ENCODE data around the gene UBAP1L. TPM values are rescaled to one million over a fixed set of nuclear protein-coding genes. Genes with fewer than 3 reads are reported as not detected.

UBAP1L gene
- total RNA-seq, 1 donor from 2014 or later = 9.6 TPM

DNA sequence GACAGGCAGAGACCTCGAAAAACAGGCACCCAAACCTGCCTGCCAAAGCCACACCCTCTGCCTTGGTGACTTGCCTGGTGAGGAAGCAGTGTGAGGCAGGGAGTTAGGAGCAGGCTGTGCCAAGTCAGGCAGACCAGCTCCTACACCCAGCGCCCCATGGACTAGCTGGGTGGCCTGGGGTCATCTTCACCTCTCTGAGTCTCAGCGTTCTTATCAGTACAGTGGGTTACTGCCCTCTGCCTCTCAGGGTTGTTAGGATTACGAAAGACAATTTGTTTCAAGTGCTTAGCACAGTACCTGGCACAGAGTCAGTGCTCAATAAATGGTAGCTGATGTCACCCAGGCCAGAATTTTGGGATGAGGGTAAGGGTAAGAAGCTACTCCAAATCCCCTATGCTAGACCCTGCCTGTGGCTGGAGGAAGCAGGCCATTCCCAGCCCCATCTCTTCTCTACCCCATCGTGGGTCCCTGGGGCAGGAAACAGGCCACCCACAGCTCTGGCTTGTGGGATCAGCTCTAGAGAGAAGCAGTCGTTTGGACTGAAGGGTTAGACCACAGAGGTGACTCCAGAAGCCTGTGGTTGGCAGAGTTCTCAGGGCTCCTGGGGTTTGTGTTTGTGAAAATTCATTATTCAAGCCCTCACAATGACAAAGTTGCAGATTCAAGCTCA is 59.7 kb downstream of the UBAP1L start:
- DNase-seq = no peak
- Mint-ChIP-seq H3K4me1 (peaks cover 5% of the 10 kb centered on the region), H3K9me3 (no peaks in the 10 kb centered on the region), H3K36me3 (ENCODE audit: low read depth) (no peaks in the 10 kb centered on the region), H3K27ac (no peak overlapping the region), H3K27me3 (peaks cover 3% of the 10 kb centered on the region), H3K4me3 (no peak overlapping the region)
- TF ChIP-seq CTCF (IDR thresholded peaks at IDR 0.05) = no peak
- ATAC-seq (ENCODE audit: low read depth) = no peak
- ChIA-PET CTCF (interaction anchor here (1.3 to 2.4 kb wide), 4 partner anchors 12 to 330 kb away, joined by 3 to 8 read pairs (median 5); no protein-coding TSS in a partner anchor), POLR2A (interaction anchor here (1.2 kb wide), 1 partner anchor 249 kb away, joined by 4 read pairs; the partner anchor contains the start of gene RNU5B-1)
- intact Hi-C loops (cut with micrococcal nuclease) = loop anchor here (10.0 kb wide), 1 partner anchor 129 kb away; the partner anchor contains the start of gene CLPX

GRCh38 chr15:65054333-65055200 is 60.4 kb downstream of the UBAP1L start:
- H3K36me3 Mint-ChIP-seq (ENCODE audit: low read depth) = no peaks in the 10 kb centered on the region
- TF ChIP-seq CTCF (IDR thresholded peaks at IDR 0.05) = no peak
- H3K4me3 Mint-ChIP-seq = no peak overlapping the region
- CTCF ChIA-PET = interaction anchor here (1.3 to 2.4 kb wide), 4 partner anchors 12 to 331 kb away, joined by 3 to 8 read pairs (median 5); no protein-coding TSS in a partner anchor
- POLR2A ChIA-PET = interaction anchor here (1.3 kb wide), 1 partner anchor 244 kb away, joined by 3 read pairs; no protein-coding TSS in a partner anchor
- no peak overlapping the region for H3K27ac Mint-ChIP-seq
- H3K9me3 Mint-ChIP-seq = no peaks in the 10 kb centered on the region
- peak; percentile 61 for ATAC-seq (ENCODE audit: low read depth)
- peaks cover 12% of the 10 kb centered on the region for H3K4me1 Mint-ChIP-seq
- no peaks in the 10 kb centered on the region for H3K27me3 Mint-ChIP-seq
- intact Hi-C loops (cut with micrococcal nuclease) = loop anchor here (1.0 to 10.0 kb wide), 6 partner anchors 21 to 331 kb away; partner anchors contain the start of gene CLPX
- peak; percentile 44 for DNase-seq

GRCh38 chr15:65052956-65053355 is 62.0 kb downstream of the UBAP1L start:
- Mint-ChIP-seq H3K4me1 (peaks cover 19% of the 10 kb centered on the region), H3K4me3 (no peak overlapping the region), H3K9me3 (no peaks in the 10 kb centered on the region), H3K36me3 (ENCODE audit: low read depth) (no peaks in the 10 kb centered on the region), H3K27me3 (peaks cover 2% of the 10 kb centered on the region), H3K27ac (no peak overlapping the region)
- POLR2A ChIA-PET = interaction anchor here (0.7 to 1.3 kb wide), 4 partner anchors 132 to 1861 kb away, joined by 3 to 5 read pairs (median 4); no protein-coding TSS in a partner anchor
- intact Hi-C loops (cut with micrococcal nuclease) = loop anchor here (10.0 kb wide), 1 partner anchor 132 kb away; the partner anchor contains the start of gene CLPX
- ATAC-seq (ENCODE audit: low read depth) (no peak), DNase-seq (no peak)
- TF ChIP-seq CTCF (IDR thresholded peaks at IDR 0.05) = no peak
- CTCF ChIA-PET = interaction anchor here (1.4 to 1.7 kb wide), 2 partner anchors 34 to 49 kb away, joined by 4 read pairs; no protein-coding TSS in a partner anchor

GRCh38 chr15:65051266-65051665 is 63.7 kb downstream of the UBAP1L start:
- no peak overlapping the region for H3K27ac Mint-ChIP-seq

More at GRCh38 chr15:65051266-65051665, 63.7 kb downstream of the UBAP1L start:
- Mint-ChIP-seq H3K36me3 (ENCODE audit: low read depth) (no peaks in the 10 kb centered on the region), H3K4me3 (no peak overlapping the region), H3K4me1 (peaks cover 19% of the 10 kb centered on the region), H3K27me3 (peaks cover 2% of the 10 kb centered on the region), H3K9me3 (no peaks in the 10 kb centered on the region)
- ATAC-seq (ENCODE audit: low read depth) (no peak), DNase-seq (no peak)
- ChIA-PET CTCF (no interaction called here), POLR2A (interaction anchor here (0.6 kb wide), 1 partner anchor 299 kb away, joined by 10 read pairs; no protein-coding TSS in a partner anchor)
- intact Hi-C loops (cut with micrococcal nuclease) = loop anchor here (10.0 kb wide), 1 partner anchor 134 kb away; the partner anchor contains the start of gene CLPX
- no peak for TF ChIP-seq CTCF (IDR thresholded peaks at IDR 0.05)
